ENCODE measurements around the gene PLK3. TPM values are rescaled to one million over a fixed set of nuclear protein-coding genes. Genes with fewer than 3 reads are reported as not detected.

PLK3 gene
- total and polyA plus RNA-seq, 2 donors (not counting 3 experiments of a cell fraction or from before 2014, with no cell fraction given) = 55.0 to 66.7 TPM

DNA sequence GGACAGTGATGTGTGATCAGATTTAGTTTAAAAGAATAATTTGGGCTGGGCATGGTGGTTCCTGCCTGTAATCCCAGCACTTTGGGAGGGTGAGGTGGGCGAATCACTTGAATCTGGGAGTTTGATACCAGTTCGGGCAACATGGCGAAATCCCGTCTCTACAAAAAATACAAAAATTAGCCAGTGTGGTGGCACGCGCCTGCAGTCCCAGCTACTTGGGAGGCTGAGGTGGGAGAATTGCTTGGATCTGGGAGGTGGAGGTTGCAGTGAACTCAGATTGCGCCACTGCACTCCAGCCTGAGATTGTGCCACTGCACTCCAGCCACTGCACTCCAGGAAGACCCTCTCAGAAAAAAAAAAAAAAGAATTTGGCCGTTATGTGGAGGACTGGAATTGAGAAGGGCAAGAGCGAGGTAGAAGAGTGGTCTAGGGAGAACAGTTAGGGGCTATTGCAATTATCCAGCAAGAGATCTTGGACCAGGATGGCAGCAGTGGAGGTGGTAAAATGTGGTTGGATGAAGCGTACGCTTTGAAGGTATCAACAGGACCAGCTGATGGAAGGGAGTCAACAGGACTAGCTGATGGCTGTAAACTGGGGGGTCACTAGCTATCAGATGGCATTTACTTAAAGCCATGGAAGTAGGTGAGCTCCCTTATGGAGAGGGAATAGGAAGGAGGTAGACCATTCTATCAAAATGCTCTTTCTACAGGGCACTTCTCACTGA is 17.8 kb downstream of the PLK3 start:
- TF ChIP-seq FOS (IDR thresholded peaks at IDR 0.05; ENCODE audit: borderline replicate concordance, insufficient read depth, low read length) = no peak
- TF ChIP-seq POLR2A (IDR thresholded peaks at IDR 0.05; ENCODE audit: low read depth, low read length) = peak; percentile 61
- intact Hi-C loops (cut with micrococcal nuclease) = no loop called here

GRCh38 chr1:44819196-44819607 is 19.0 kb downstream of the PLK3 start:
- no peaks in the 10 kb centered on the region for H3K9me1 ChIP-seq (replicated peaks; ENCODE audit: control insufficient read depth, extremely low read depth, insufficient read depth, low read length)
- peak overlapping the region; percentile 90 for H3K9ac ChIP-seq (replicated peaks; ENCODE audit: extremely low read depth, insufficient read depth, low read length)
- H3K27me3 ChIP-seq (ENCODE audit: control insufficient read depth in 2 of 2, insufficient read depth in 2 of 2, low read length in 2 of 2) = no peaks in the 10 kb centered on the region
- ChIA-PET POLR2A (interaction anchor here (0.6 to 7.3 kb wide), 19 partner anchors 11 to 521 kb away, joined by 3 to 97 read pairs (median 5); partner anchors contain the start of genes BEST4, BTBD19, DYNLT4 and EIF2B3), CTCF (interaction anchor here (0.6 to 7.1 kb wide), 10 partner anchors 10 to 192 kb away, joined by 3 to 57 read pairs (median 6); partner anchors contain the start of genes BEST4, BTBD19, HECTD3 and PLK3)
- peak overlapping the region; percentile 86 for H3K4me2 ChIP-seq (ENCODE audit: insufficient read depth, low read length)
- H3K9me3 ChIP-seq (replicated peaks; ENCODE audit: control insufficient read depth, insufficient read depth, low read length) = no peaks in the 10 kb centered on the region
- no peaks in the 10 kb centered on the region for H3K79me2 ChIP-seq (ENCODE audit: control insufficient read depth, insufficient read depth, low read length)
- no TSS peak for BruUV-seq (replicated peaks)
- intact Hi-C loops (cut with micrococcal nuclease) (loop anchor here (1.0 kb wide), 5 partner anchors 8 to 89 kb away; partner anchors contain the start of gene DYNLT4), dilution Hi-C loops (cut with MboI; ENCODE audit: extremely low pct_ligation_motif_present, low sequenced_read_pairs) (no loop called here)
- peak overlapping the region; percentile 91 for H3K27ac ChIP-seq (ENCODE audit: insufficient read depth, low read depth, low read length)
- DNase-seq (ENCODE audit: low read depth, low spot score) (peak; percentile 76), FAIRE-seq (no peak)
- H3K4me1 ChIP-seq (ENCODE audit: control insufficient read depth, extremely low read depth, insufficient read depth, low read length) = peaks cover 10% of the 10 kb centered on the region
- peaks cover 7 to 9% of the 10 kb centered on the region in 2 experiments for H3K36me3 ChIP-seq (ENCODE audit: control insufficient read depth in 2 of 2, extremely low read depth in 1 of 2, insufficient read depth in 2 of 2, low read length in 2 of 2)
- no peak overlapping the region for H2AFZ ChIP-seq (ENCODE audit: low read depth, low read length)
- H3K4me3 ChIP-seq (replicated peaks in 1 of 3; ENCODE audit: insufficient read depth in 1 of 3, low read depth in 1 of 3, low read length in 3 of 3) = peak overlapping the region; percentile 12 to 62 (median 20)
- no peaks in the 10 kb centered on the region for H4K20me1 ChIP-seq (replicated peaks; ENCODE audit: control insufficient read depth, extremely low read depth, insufficient read depth, low read length)
- TF ChIP-seq CTCF (IDR thresholded peaks at IDR 0.05; ENCODE audit: extremely low read depth in 1 of 2, insufficient read depth in 1 of 2, low read depth in 1 of 2, low read length in 2 of 2) = no peak
- peak; percentile 56 for TF ChIP-seq GATA2 (IDR thresholded peaks at IDR 0.05; ENCODE audit: insufficient read depth, insufficient read length, low read depth, low read length)

More for the DNA sequence above, 17.8 kb downstream of the PLK3 start:
- Histone ChIP-seq H3K36me3 (ENCODE audit: control insufficient read depth in 2 of 2, extremely low read depth in 1 of 2, insufficient read depth in 2 of 2, low read length in 2 of 2) (peaks cover 7 to 9% of the 10 kb centered on the region in 2 experiments), H4K20me1 (replicated peaks; ENCODE audit: control insufficient read depth, extremely low read depth, insufficient read depth, low read length) (no peaks in the 10 kb centered on the region), H3K4me1 (ENCODE audit: control insufficient read depth, extremely low read depth, insufficient read depth, low read length) (peaks cover 12% of the 10 kb centered on the region), H3K27me3 (ENCODE audit: control insufficient read depth in 2 of 2, insufficient read depth in 2 of 2, low read length in 2 of 2) (no peaks in the 10 kb centered on the region), H3K4me2 (ENCODE audit: insufficient read depth, low read length) (no peak overlapping the region), H3K9me3 (replicated peaks; ENCODE audit: control insufficient read depth, insufficient read depth, low read length) (no peaks in the 10 kb centered on the region), H3K4me3 (replicated peaks in 1 of 3; ENCODE audit: insufficient read depth in 1 of 3, low read depth in 1 of 3, low read length in 3 of 3) (no peak overlapping the region), H3K9me1 (replicated peaks; ENCODE audit: control insufficient read depth, extremely low read depth, insufficient read depth, low read length) (no peaks in the 10 kb centered on the region), H3K9ac (replicated peaks; ENCODE audit: extremely low read depth, insufficient read depth, low read length) (no peak overlapping the region), H3K27ac (ENCODE audit: insufficient read depth, low read depth, low read length) (no peak overlapping the region), H3K79me2 (ENCODE audit: control insufficient read depth, insufficient read depth, low read length) (no peaks in the 10 kb centered on the region), H2AFZ (ENCODE audit: low read depth, low read length) (no peak overlapping the region)
- BruUV-seq (replicated peaks) = no TSS peak
- DNase-seq (ENCODE audit: low read depth, low spot score) (no peak), FAIRE-seq (no peak)
- CTCF ChIA-PET = interaction anchor here (1.5 to 7.1 kb wide), 7 partner anchors 8 to 89 kb away, joined by 3 to 57 read pairs (median 5); partner anchors contain the start of genes BTBD19 and PLK3
- dilution Hi-C loops (cut with MboI; ENCODE audit: extremely low pct_ligation_motif_present, low sequenced_read_pairs) = no loop called here
- POLR2A ChIA-PET = interaction anchor here (0.9 to 7.3 kb wide), 6 partner anchors 9 to 522 kb away, joined by 3 to 97 read pairs (median 9); partner anchors contain the start of genes BTBD19, DYNLT4, MUTYH and PLK3
